PC-3 (cell line): ENCODE results near the gene DOCK10. TPM values are rescaled to one million over a fixed set of nuclear protein-coding genes. Genes with fewer than 3 reads are reported as not detected.

Experiments used
- ATAC-seq: fragments of 200-7000 bp; cut with Tn5 transposase; 2 replicates; pipeline ENCODE4 v1.9.1; 2020; ENCODE audit warnings: mild to moderate bottlenecking, moderate library complexity
- BruUV-seq: library from RNA; stranded (reverse); fragments of 400-500 nt; replicated peaks from 2 replicates; lab custom pipeline; 2021; lab: Mats Ljungman, UMichigan
- CTCF ChIA-PET: fragments of 300-600 bp; sonication (Branson Sonifier 250); formaldehyde crosslinking; loops from one replicate; lab custom pipeline; 2022; ENCODE audit warnings: antibody characterized with exemption; lab: Charles Lee
- POLR2A ChIA-PET: fragments of 300-600 bp; sonication (Branson Sonifier 250); formaldehyde crosslinking; loops from one replicate; lab custom pipeline; 2022; ENCODE audit warnings: antibody characterized with exemption; ENCODE audit not compliant: unreplicated experiment; lab: Charles Lee
- DNase-seq: peaks from one replicate; pipeline ENCODE4 v3.0.0-alpha.2; 2015
- H2AFZ ChIP-seq: fragments of 300-600 bp; sonication (generic); 2 replicates; pipeline ENCODE4 v1.6.0; 2016; ENCODE audit warnings: antibody characterized with exemption, low read length
- H3F3A ChIP-seq: fragments of 300-600 bp; sonication (generic); one replicate; pipeline ENCODE4 v1.6.0; 2017; ENCODE audit warnings: antibody characterized with exemption, low read length, control low read depth, mild to moderate bottlenecking; ENCODE audit not compliant: unreplicated experiment
- H3K27ac ChIP-seq: fragments of 300-600 bp; sonication (generic); 2 replicates; pipeline ENCODE4 v1.5.1; 2016; ENCODE audit warnings: mild to moderate bottlenecking, low read length
- H3K27me3 ChIP-seq: fragments of 300-600 bp; sonication (generic); 2 replicates; pipeline ENCODE4 v1.6.1; 2016; ENCODE audit warnings: low read length, mixed read lengths
- H3K36me3 ChIP-seq: fragments of 300-600 bp; sonication (generic); 2 replicates; pipeline ENCODE4 v1.6.1; 2016; ENCODE audit warnings: low read depth, mixed run types, low read length, mixed read lengths
- H3K4me1 ChIP-seq: fragments of 300-600 bp; sonication (generic); 2 replicates; pipeline ENCODE4 v1.5.1; 2016; ENCODE audit warnings: low read length; ENCODE audit not compliant: insufficient read depth
- H3K4me2 ChIP-seq: fragments of 300-600 bp; sonication (generic); 2 replicates; pipeline ENCODE4 v1.6.0; 2016; ENCODE audit warnings: low read length
- H3K4me3 ChIP-seq: fragments of 300-600 bp; sonication (generic); 2 replicates; pipeline ENCODE4 v1.5.1; 2016; ENCODE audit warnings: mild to moderate bottlenecking, low read length, mixed read lengths
- H3K79me2 ChIP-seq: fragments of 300-600 bp; sonication (generic); 2 replicates; pipeline ENCODE4 v1.6.1; 2017; ENCODE audit warnings: low read length, mixed read lengths
- H3K9ac ChIP-seq: fragments of 300-600 bp; sonication (generic); 2 replicates; pipeline ENCODE4 v1.6.0; 2016; ENCODE audit warnings: mild to moderate bottlenecking, low read length
- H3K9me2 ChIP-seq: fragments of 300-600 bp; sonication (generic); replicated peaks from 2 replicates; pipeline ENCODE4 v1.6.1; 2016; ENCODE audit warnings: mixed run types, low read length, mixed read lengths
- H3K9me3 ChIP-seq: fragments of 300-600 bp; sonication (generic); 2 replicates; pipeline ENCODE4 v1.6.1; 2016; ENCODE audit warnings: low read length, mixed read lengths
- H4K20me1 ChIP-seq: fragments of 300-600 bp; sonication (generic); 2 replicates; pipeline ENCODE4 v1.6.1; 2016; ENCODE audit warnings: low read length, mixed read lengths
- EZH2 ChIP-seq: fragments of 300-600 bp; sonication (generic); IDR thresholded peaks from one replicate; pipeline ENCODE4 v1.6.1; 2017; ENCODE audit warnings: antibody characterized with exemption, mild to moderate bottlenecking, low read length; ENCODE audit not compliant: unreplicated experiment
- EZH2phosphoT487 ChIP-seq: fragments of 300-600 bp; sonication (generic); IDR thresholded peaks from 2 replicates; pipeline ENCODE4 v1.6.1; 2018; ENCODE audit warnings: mild to moderate bottlenecking, antibody characterized with exemption, low read length, borderline replicate concordance
- intact Hi-C: fragments of 100-400 bp; cut with micrococcal nuclease; formaldehyde crosslinking; loops from 2 replicates; pipeline ENCODE4 v1.9.0; 2023
- total RNA-seq: library from RNA; depleted of rRNA; stranded (reverse); fragments of >200 nt; gene quantifications from 2 replicates; pipeline ENCODE4 v1.2.3, GENCODE V29; 2014
- TF ChIP-seq, protein P1 (sequence below): fragments of 300-600 bp; sonication (generic); conservative IDR thresholded peaks from 2 replicates; pipeline ENCODE4 v1.5.1; 2017; ENCODE audit warnings: antibody characterized with exemption, low read depth, mild to moderate bottlenecking, low read length

DOCK10 gene
- total RNA-seq, 1 experiment from 2014 or later: 23.1 TPM

DNA sequence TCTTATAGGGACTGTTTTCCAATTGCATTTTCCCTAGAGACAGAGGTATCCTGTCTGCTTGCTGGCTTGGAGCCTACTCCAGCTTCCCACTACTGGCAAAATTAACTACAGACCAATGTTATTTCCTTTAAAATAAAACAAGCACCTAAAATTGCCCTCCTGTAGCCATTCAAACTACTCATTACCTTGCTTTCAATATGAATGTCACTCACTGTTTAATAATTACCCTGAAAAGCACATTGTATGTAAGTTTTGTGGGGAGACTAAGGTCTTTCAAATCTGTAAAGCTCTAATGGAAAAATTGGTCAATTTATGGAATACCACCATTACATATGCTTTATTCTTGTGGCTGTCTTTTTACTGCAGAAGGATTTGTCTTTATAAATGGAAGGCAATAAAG lies 87.3 kb downstream of the DOCK10 start:
- no peaks in the 10 kb centered on the region for H3K9me3 ChIP-seq
- no peak overlapping the region for H3K27ac ChIP-seq
- intact Hi-C loops: no loop called here
- no peak overlapping the region for H2AFZ ChIP-seq
- H3K79me2 ChIP-seq: no peaks in the 10 kb centered on the region
- no peaks in the 10 kb centered on the region for H4K20me1 ChIP-seq
- H3K36me3 ChIP-seq: no peaks in the 10 kb centered on the region
- H3K9me2 ChIP-seq: no peaks in the 10 kb centered on the region
- no peak overlapping the region for H3K4me2 ChIP-seq
- DNase-seq (no peak), ATAC-seq (no peak)
- no peak overlapping the region for H3K4me3 ChIP-seq
- no TSS peak for BruUV-seq
- no peaks in the 10 kb centered on the region for H3F3A ChIP-seq
- TF ChIP-seq EZH2phosphoT487: no peak
- TF ChIP-seq, protein P1, sequence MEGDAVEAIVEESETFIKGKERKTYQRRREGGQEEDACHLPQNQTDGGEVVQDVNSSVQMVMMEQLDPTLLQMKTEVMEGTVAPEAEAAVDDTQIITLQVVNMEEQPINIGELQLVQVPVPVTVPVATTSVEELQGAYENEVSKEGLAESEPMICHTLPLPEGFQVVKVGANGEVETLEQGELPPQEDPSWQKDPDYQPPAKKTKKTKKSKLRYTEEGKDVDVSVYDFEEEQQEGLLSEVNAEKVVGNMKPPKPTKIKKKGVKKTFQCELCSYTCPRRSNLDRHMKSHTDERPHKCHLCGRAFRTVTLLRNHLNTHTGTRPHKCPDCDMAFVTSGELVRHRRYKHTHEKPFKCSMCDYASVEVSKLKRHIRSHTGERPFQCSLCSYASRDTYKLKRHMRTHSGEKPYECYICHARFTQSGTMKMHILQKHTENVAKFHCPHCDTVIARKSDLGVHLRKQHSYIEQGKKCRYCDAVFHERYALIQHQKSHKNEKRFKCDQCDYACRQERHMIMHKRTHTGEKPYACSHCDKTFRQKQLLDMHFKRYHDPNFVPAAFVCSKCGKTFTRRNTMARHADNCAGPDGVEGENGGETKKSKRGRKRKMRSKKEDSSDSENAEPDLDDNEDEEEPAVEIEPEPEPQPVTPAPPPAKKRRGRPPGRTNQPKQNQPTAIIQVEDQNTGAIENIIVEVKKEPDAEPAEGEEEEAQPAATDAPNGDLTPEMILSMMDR: no peak
- TF ChIP-seq EZH2: no peak
- no peaks in the 10 kb centered on the region for H3K4me1 ChIP-seq
- CTCF ChIA-PET: no interaction called here
- no peak overlapping the region for H3K9ac ChIP-seq
- POLR2A ChIA-PET: no interaction called here
- no peaks in the 10 kb centered on the region for H3K27me3 ChIP-seq

DNA sequence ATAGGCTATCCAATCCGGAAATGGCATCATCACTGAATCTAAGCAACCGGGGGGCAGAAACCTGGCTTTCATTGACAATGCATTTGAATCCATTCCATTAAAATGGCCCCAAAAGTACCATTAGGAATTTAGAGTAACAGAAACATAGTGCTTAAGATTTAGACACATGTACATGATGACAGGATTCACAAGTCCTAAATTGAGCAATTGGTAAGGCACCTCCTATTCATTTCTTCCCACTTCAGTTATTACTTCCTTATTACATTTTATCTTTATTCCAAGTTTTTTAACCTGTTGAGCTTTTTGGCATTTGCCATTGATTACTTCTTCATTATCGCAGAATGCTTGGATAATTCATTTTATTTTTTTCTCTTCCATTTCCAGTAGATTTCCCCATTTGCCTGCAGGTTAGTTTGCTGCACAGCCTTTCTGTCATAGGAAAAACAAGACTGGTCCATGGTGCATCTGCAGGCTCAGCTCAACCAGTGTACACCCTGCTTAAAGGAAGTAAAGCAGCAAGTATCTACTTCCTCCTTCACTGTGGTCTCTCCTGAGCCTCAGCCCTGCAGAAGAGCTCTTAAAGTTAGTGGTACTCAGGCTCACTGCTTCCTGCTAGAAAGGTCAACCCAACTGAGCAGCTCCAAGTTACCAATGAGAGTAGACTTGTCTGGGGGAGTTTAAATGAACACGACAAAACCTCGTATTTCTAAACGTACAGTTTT lies 89.2 kb downstream of the DOCK10 start:
- ChIA-PET CTCF (no interaction called here), POLR2A (no interaction called here)
- TF ChIP-seq, protein P1: no peak
- TF ChIP-seq EZH2 (no peak), EZH2phosphoT487 (no peak)
- no peak overlapping the region for H3K27ac ChIP-seq
- intact Hi-C loops: no loop called here
- H3K79me2 ChIP-seq: no peaks in the 10 kb centered on the region
- no peak overlapping the region for H2AFZ ChIP-seq
- no peaks in the 10 kb centered on the region for H3K9me2 ChIP-seq
- no peaks in the 10 kb centered on the region for H3K36me3 ChIP-seq
- ATAC-seq: no peak
- no peaks in the 10 kb centered on the region for H4K20me1 ChIP-seq
- no peak for DNase-seq
- no peaks in the 10 kb centered on the region for H3K4me1 ChIP-seq
- H3K9me3 ChIP-seq: no peaks in the 10 kb centered on the region
- BruUV-seq: no TSS peak
- H3K9ac ChIP-seq: no peak overlapping the region
- H3K4me3 ChIP-seq: no peak overlapping the region
- no peaks in the 10 kb centered on the region for H3F3A ChIP-seq
- no peaks in the 10 kb centered on the region for H3K27me3 ChIP-seq
- H3K4me2 ChIP-seq: no peak overlapping the region

DNA sequence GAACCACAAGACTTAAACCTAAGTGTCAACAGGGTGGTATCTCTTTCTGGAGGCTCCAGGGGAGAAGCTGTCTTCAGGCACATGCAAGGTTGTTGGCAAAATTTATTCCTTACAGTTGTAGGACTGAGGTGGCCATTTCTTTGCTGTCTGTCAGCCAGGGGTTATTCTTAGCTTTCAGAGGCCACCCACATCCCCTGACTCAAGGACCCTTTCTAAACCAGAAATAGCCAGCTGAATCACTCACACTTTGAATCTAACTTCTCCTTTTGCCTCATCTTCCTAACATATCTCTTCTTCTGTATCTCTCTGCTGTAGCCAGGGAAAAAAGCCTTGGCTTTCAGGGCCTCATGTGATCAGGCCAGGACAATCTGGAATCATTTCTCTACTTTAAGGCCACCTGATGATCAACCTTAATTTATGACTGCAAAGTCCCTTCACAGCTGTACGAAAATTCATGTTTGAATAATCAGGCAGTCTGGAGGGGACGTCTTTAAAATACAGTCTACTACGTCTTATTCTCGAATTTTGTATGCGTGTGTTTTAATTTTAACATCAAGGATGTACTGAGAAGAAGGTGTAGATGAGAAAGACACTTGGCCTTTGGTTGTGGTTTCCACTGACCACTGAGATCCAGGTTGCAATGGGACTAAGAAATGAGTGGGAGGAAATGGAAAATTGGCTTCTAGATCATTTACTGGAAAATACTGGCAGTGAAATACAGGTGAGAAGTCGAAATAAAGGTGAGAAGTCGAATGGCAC lies 90.4 kb downstream of the DOCK10 start:
- ATAC-seq (no peak), DNase-seq (no peak)
- Histone ChIP-seq H3F3A (no peaks in the 10 kb centered on the region), H3K9me3 (no peaks in the 10 kb centered on the region), H4K20me1 (no peaks in the 10 kb centered on the region), H3K9me2 (no peaks in the 10 kb centered on the region), H3K4me2 (no peak overlapping the region), H3K79me2 (no peaks in the 10 kb centered on the region), H3K4me3 (no peak overlapping the region), H3K27me3 (no peaks in the 10 kb centered on the region), H3K36me3 (no peaks in the 10 kb centered on the region), H3K9ac (no peak overlapping the region), H3K27ac (no peak overlapping the region), H3K4me1 (peaks cover 7% of the 10 kb centered on the region), H2AFZ (no peak overlapping the region)
- no peak for TF ChIP-seq EZH2phosphoT487
- no peak for TF ChIP-seq EZH2
- TF ChIP-seq, protein P1: no peak
- intact Hi-C loops: no loop called here
- ChIA-PET CTCF (no interaction called here), POLR2A (no interaction called here)
- no TSS peak for BruUV-seq
